RWPE1 (cell line): Measurements from ENCODE around the gene SH3PXD2A.
A peak's percentile ranks its signal among the peaks of the same experiment; 100 is the strongest.

Experiments used
- CTCF ChIA-PET: fragments of 350-600 bp; sonication (Branson Sonifier 250); formaldehyde crosslinking; extraction: SDS; loops from one replicate; lab custom pipeline; 2021; lab: Yijun Ruan, JAX
- POLR2A ChIA-PET: fragments of 400-600 bp; formaldehyde crosslinking; extraction: SDS; loops from one replicate; lab custom pipeline; 2020; ENCODE audit warnings: antibody characterized with exemption; ENCODE audit not compliant: low non-redundant PET; lab: Yijun Ruan, JAX
- DNase-seq: peaks from one replicate; pipeline ENCODE4 v3.0.0; 2012; ENCODE audit warnings: low spot score
- H3K27ac ChIP-seq: fragments of 450-650 bp; 2 replicates; pipeline ENCODE4 v1.5.1; 2017
- CTCF ChIP-seq: fragments of 450-650 bp; conservative IDR thresholded peaks from 2 replicates; pipeline ENCODE4 v1.5.1; 2017; ENCODE audit warnings: low read depth, mild to moderate bottlenecking

The SH3PXD2A gene

DNA sequence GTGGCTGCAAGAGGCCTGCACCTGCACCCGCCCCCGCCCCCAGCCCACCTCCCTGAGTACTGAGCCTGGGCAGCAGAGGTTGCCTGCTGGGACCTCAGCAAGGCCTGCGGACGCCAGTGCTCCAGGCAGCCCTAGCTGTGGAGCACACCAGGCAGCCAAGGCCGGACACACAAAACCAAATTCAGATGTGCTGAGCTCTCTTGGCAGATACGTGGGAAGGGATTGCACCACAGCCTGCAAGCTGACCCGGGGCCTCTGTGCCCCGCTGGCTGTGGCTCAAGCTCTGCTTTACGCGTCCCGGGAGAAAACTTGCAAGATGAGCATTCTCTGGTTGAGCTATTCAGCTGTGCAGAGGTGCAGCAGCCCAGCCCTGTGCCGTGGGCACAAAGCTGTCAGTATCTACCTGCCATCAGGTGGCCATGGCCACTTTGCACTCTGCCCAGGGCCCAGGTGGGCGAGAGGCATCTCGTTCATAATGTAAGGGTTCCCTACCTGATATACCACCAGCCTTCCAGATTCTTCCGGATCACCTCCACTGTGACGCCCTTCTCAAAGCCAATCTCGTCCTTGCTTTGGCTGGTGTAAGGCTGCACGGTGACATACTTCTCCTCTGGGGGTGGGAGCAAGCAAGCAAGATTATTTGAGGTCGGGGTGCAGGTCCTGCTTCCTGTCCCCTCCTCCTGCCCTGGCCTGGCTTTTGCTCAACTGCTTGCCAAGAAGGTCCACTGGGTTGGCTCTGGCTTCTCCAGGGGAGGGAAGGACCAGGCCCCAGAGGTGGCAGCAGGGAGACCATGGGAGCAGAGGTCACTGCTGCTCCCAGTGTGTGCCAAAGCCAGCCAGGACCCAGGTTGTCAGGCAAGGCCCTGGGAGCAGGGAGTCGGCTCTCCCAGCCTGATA lies 238.4 kb downstream of the SH3PXD2A start:
- H3K27ac ChIP-seq, result peak overlapping the region; percentile 29; the same call in 1 of the 2 replicates
- DNase-seq, result no peak
- ChIA-PET CTCF (interaction anchor here (0.5 kb wide), 1 partner anchor 71 kb away, joined by 4 read pairs; no protein-coding TSS in a partner anchor), POLR2A (interaction anchor here (0.6 kb wide), 1 partner anchor 10 kb away, joined by 3 read pairs; no protein-coding TSS in a partner anchor)
- no peak for TF ChIP-seq CTCF

- POLR2A ChIA-PET, result no interaction called here
- TF ChIP-seq CTCF, result no peak
- CTCF ChIA-PET, result no interaction called here
- peak overlapping the region; percentile 28 for H3K27ac ChIP-seq
- DNase-seq, result no peak
These were observed 240.8 kb downstream of the SH3PXD2A start for GRCh38 chr10:103614306-103615158.

- POLR2A ChIA-PET, result no interaction called here
- CTCF ChIA-PET, result interaction anchor here (0.6 kb wide), 1 partner anchor 24 kb away, joined by 3 read pairs; no protein-coding TSS in a partner anchor
- no peak overlapping the region for H3K27ac ChIP-seq
- DNase-seq, result no peak
- TF ChIP-seq CTCF, result no peak
These were observed 241.8 kb downstream of the SH3PXD2A start for GRCh38 chr10:103613616-103614015.

- no peak for DNase-seq
- ChIA-PET POLR2A (no interaction called here), CTCF (interaction anchor here (1.0 kb wide), 1 partner anchor 14 kb away, joined by 4 read pairs; no protein-coding TSS in a partner anchor)
These were observed 242.7 kb downstream of the SH3PXD2A start for GRCh38 chr10:103612462-103613365.

GRCh38 chr10:103610921-103611511 lies 244.4 kb downstream of the SH3PXD2A start:
- no peak for TF ChIP-seq CTCF
- POLR2A ChIA-PET, result no interaction called here

More at GRCh38 chr10:103612462-103613365, 242.7 kb downstream of the SH3PXD2A start:
- H3K27ac ChIP-seq, result 0 out of 2 replicates have a peak overlapping the region, but pooled peaks have one; percentile 5
- no peak for TF ChIP-seq CTCF

More at GRCh38 chr10:103610921-103611511, 244.4 kb downstream of the SH3PXD2A start:
- peak overlapping the region; percentile 34 for H3K27ac ChIP-seq
- CTCF ChIA-PET, result no interaction called here
- DNase-seq, result no peak
